ENCODE results near the gene PCSK7. TPM values are rescaled to one million over a fixed set of nuclear protein-coding genes. Genes with fewer than 3 reads are reported as not detected.
A peak's percentile ranks its signal among the peaks of the same experiment; 100 is the strongest.
"Not testable (repeated sequence)": the region's sequence is repeated elsewhere in the genome, so short reads cannot be mapped to it uniquely, and the experiment has no call there.

Gene PCSK7
- polyA plus RNA-seq, 2 donors = 22.8 to 37.3 TPM

- not testable (repeated sequence) for H3K9me3 ChIP-seq (ENCODE audit: control insufficient read depth in 2 of 2, insufficient read depth in 1 of 2, low read depth in 1 of 2, low read length in 1 of 2); H3K36me3 ChIP-seq (ENCODE audit: control insufficient read depth in 2 of 2, insufficient read depth in 2 of 2, low read length in 1 of 2); H3K4me3 ChIP-seq (ENCODE audit: low read depth in 1 of 2, low read length in 2 of 2); H3K4me1 ChIP-seq (ENCODE audit: control insufficient read depth in 2 of 2, insufficient read depth in 2 of 2, low read length in 1 of 2); H3K27ac ChIP-seq (ENCODE audit: low read depth in 2 of 2, low read length in 1 of 2); H3K27me3 ChIP-seq (ENCODE audit: control insufficient read depth in 1 of 2, insufficient read depth in 2 of 2, low read length in 2 of 2)
- 88 to 93% methylated on average over 7 of the region's 7 CpGs for WGBS, 2 donors
Measured at GRCh38 chr11:117264624-117265323, 32.9 kb upstream of the PCSK7 start.

GRCh38 chr11:117259417-117259816 is 27.5 kb upstream of the PCSK7 start:
- Histone ChIP-seq H3K4me1 (ENCODE audit: control insufficient read depth in 2 of 2, insufficient read depth in 2 of 2, low read length in 1 of 2) (no peaks in the 10 kb centered on the region), H3K9me3 (ENCODE audit: control insufficient read depth in 2 of 2, insufficient read depth in 1 of 2, low read depth in 1 of 2, low read length in 1 of 2) (no peaks in the 10 kb centered on the region), H3K36me3 (ENCODE audit: control insufficient read depth in 2 of 2, insufficient read depth in 2 of 2, low read length in 1 of 2) (no peaks in the 10 kb centered on the region), H3K27ac (ENCODE audit: low read depth in 2 of 2, low read length in 1 of 2) (no peak overlapping the region), H3K27me3 (ENCODE audit: control insufficient read depth in 1 of 2, insufficient read depth in 2 of 2, low read length in 2 of 2) (no peaks in the 10 kb centered on the region), H3K4me3 (ENCODE audit: low read depth in 1 of 2, low read length in 2 of 2) (no peak overlapping the region)
- WGBS, 2 donors = 62 to 72% methylated on average over 1 of the region's 1 CpG

GRCh38 chr11:117258576-117258975 is 26.7 kb upstream of the PCSK7 start:
- H3K36me3 ChIP-seq (ENCODE audit: control insufficient read depth in 2 of 2, insufficient read depth in 2 of 2, low read length in 1 of 2) = peaks cover 0 to 1% of the 10 kb centered on the region in 2 donors
- no peaks in the 10 kb centered on the region for H3K9me3 ChIP-seq (ENCODE audit: control insufficient read depth in 2 of 2, insufficient read depth in 1 of 2, low read depth in 1 of 2, low read length in 1 of 2)
- H3K4me3 ChIP-seq (ENCODE audit: low read depth in 1 of 2, low read length in 2 of 2) = no peak overlapping the region
- H3K27me3 ChIP-seq (ENCODE audit: control insufficient read depth in 1 of 2, insufficient read depth in 2 of 2, low read length in 2 of 2) = no peaks in the 10 kb centered on the region
- 81 to 91% methylated on average over 2 of the region's 2 CpGs for WGBS, 2 donors
- H3K4me1 ChIP-seq (ENCODE audit: control insufficient read depth in 2 of 2, insufficient read depth in 2 of 2, low read length in 1 of 2) = no peaks in the 10 kb centered on the region
- no peak overlapping the region for H3K27ac ChIP-seq (ENCODE audit: low read depth in 2 of 2, low read length in 1 of 2)

- Histone ChIP-seq H3K4me1 (ENCODE audit: control insufficient read depth in 2 of 2, insufficient read depth in 2 of 2, low read length in 1 of 2) (no peaks in the 10 kb centered on the region), H3K27ac (ENCODE audit: low read depth in 2 of 2, low read length in 1 of 2) (peak overlapping the region; percentile 53 to 82), H3K4me3 (ENCODE audit: low read depth in 1 of 2, low read length in 2 of 2) (no peak overlapping the region), H3K36me3 (ENCODE audit: control insufficient read depth in 2 of 2, insufficient read depth in 2 of 2, low read length in 1 of 2) (peaks cover 0 to 1% of the 10 kb centered on the region in 2 donors), H3K9me3 (ENCODE audit: control insufficient read depth in 2 of 2, insufficient read depth in 1 of 2, low read depth in 1 of 2, low read length in 1 of 2) (no peaks in the 10 kb centered on the region), H3K27me3 (ENCODE audit: control insufficient read depth in 1 of 2, insufficient read depth in 2 of 2, low read length in 2 of 2) (no peaks in the 10 kb centered on the region)
- 46 to 69% methylated on average over 2 of the region's 2 CpGs for WGBS, 2 donors
Measured at GRCh38 chr11:117256573-117256972, 24.7 kb upstream of the PCSK7 start.

GRCh38 chr11:117255966-117256365 is 24.1 kb upstream of the PCSK7 start:
- 54 to 58% methylated on average over 3 of the region's 3 CpGs for WGBS, 2 donors
- Histone ChIP-seq H3K27me3 (ENCODE audit: control insufficient read depth in 1 of 2, insufficient read depth in 2 of 2, low read length in 2 of 2) (no peaks in the 10 kb centered on the region), H3K4me3 (ENCODE audit: low read depth in 1 of 2, low read length in 2 of 2) (no peak overlapping the region), H3K27ac (ENCODE audit: low read depth in 2 of 2, low read length in 1 of 2) (peak overlapping the region; percentile 53 to 82), H3K9me3 (ENCODE audit: control insufficient read depth in 2 of 2, insufficient read depth in 1 of 2, low read depth in 1 of 2, low read length in 1 of 2) (no peaks in the 10 kb centered on the region), H3K36me3 (ENCODE audit: control insufficient read depth in 2 of 2, insufficient read depth in 2 of 2, low read length in 1 of 2) (peaks cover 0 to 1% of the 10 kb centered on the region in 2 donors), H3K4me1 (ENCODE audit: control insufficient read depth in 2 of 2, insufficient read depth in 2 of 2, low read length in 1 of 2) (no peaks in the 10 kb centered on the region)

GRCh38 chr11:117251506-117251905 is 19.6 kb upstream of the PCSK7 start:
- WGBS, 2 donors = 92% methylated on average over 8 to 10 of the region's 10 CpGs
- Histone ChIP-seq H3K36me3 (ENCODE audit: control insufficient read depth in 2 of 2, insufficient read depth in 2 of 2, low read length in 1 of 2) (peaks cover 0 to 1% of the 10 kb centered on the region in 2 donors), H3K9me3 (ENCODE audit: control insufficient read depth in 2 of 2, insufficient read depth in 1 of 2, low read depth in 1 of 2, low read length in 1 of 2) (no peaks in the 10 kb centered on the region), H3K4me3 (ENCODE audit: low read depth in 1 of 2, low read length in 2 of 2) (no peak overlapping the region), H3K27ac (ENCODE audit: low read depth in 2 of 2, low read length in 1 of 2) (no peak overlapping the region), H3K4me1 (ENCODE audit: control insufficient read depth in 2 of 2, insufficient read depth in 2 of 2, low read length in 1 of 2) (no peaks in the 10 kb centered on the region), H3K27me3 (ENCODE audit: control insufficient read depth in 1 of 2, insufficient read depth in 2 of 2, low read length in 2 of 2) (no peaks in the 10 kb centered on the region)

- Histone ChIP-seq H3K4me3 (ENCODE audit: low read depth in 1 of 2, low read length in 2 of 2) (no peak overlapping the region), H3K36me3 (ENCODE audit: control insufficient read depth in 2 of 2, insufficient read depth in 2 of 2, low read length in 1 of 2) (peaks cover 0 to 3% of the 10 kb centered on the region in 2 donors), H3K4me1 (ENCODE audit: control insufficient read depth in 2 of 2, insufficient read depth in 2 of 2, low read length in 1 of 2) (no peaks in the 10 kb centered on the region), H3K27ac (ENCODE audit: low read depth in 2 of 2, low read length in 1 of 2) (no peak overlapping the region), H3K9me3 (ENCODE audit: control insufficient read depth in 2 of 2, insufficient read depth in 1 of 2, low read depth in 1 of 2, low read length in 1 of 2) (no peaks in the 10 kb centered on the region), H3K27me3 (ENCODE audit: control insufficient read depth in 1 of 2, insufficient read depth in 2 of 2, low read length in 2 of 2) (no peaks in the 10 kb centered on the region)
- 90 to 91% methylated on average over 4 of the region's 4 CpGs for WGBS, 2 donors
Measured at GRCh38 chr11:117249571-117249970, 17.7 kb upstream of the PCSK7 start.

- H3K4me3 ChIP-seq (ENCODE audit: low read depth in 1 of 2, low read length in 2 of 2) = no peak overlapping the region
- H3K27me3 ChIP-seq (ENCODE audit: control insufficient read depth in 1 of 2, insufficient read depth in 2 of 2, low read length in 2 of 2) = no peaks in the 10 kb centered on the region
- 92 to 94% methylated on average over 4 of the region's 4 CpGs for WGBS, 2 donors
- H3K9me3 ChIP-seq (ENCODE audit: control insufficient read depth in 2 of 2, insufficient read depth in 1 of 2, low read depth in 1 of 2, low read length in 1 of 2) = no peaks in the 10 kb centered on the region
- H3K4me1 ChIP-seq (ENCODE audit: control insufficient read depth in 2 of 2, insufficient read depth in 2 of 2, low read length in 1 of 2) = no peaks in the 10 kb centered on the region
- no peak overlapping the region for H3K27ac ChIP-seq (ENCODE audit: low read depth in 2 of 2, low read length in 1 of 2)
- H3K36me3 ChIP-seq (ENCODE audit: control insufficient read depth in 2 of 2, insufficient read depth in 2 of 2, low read length in 1 of 2) = peaks cover 0 to 1% of the 10 kb centered on the region in 2 donors
Measured at GRCh38 chr11:117248341-117248740, 16.5 kb upstream of the PCSK7 start.

- no peaks in the 10 kb centered on the region for H3K36me3 ChIP-seq (ENCODE audit: control insufficient read depth in 2 of 2, insufficient read depth in 2 of 2, low read length in 1 of 2)
- 76 to 77% methylated on average over 6 of the region's 6 CpGs for WGBS, 2 donors
- H3K9me3 ChIP-seq (ENCODE audit: control insufficient read depth in 2 of 2, insufficient read depth in 1 of 2, low read depth in 1 of 2, low read length in 1 of 2) = no peaks in the 10 kb centered on the region
- H3K4me1 ChIP-seq (ENCODE audit: control insufficient read depth in 2 of 2, insufficient read depth in 2 of 2, low read length in 1 of 2) = no peaks in the 10 kb centered on the region
- H3K4me3 ChIP-seq (ENCODE audit: low read depth in 1 of 2, low read length in 2 of 2) = no peak overlapping the region
- no peaks in the 10 kb centered on the region for H3K27me3 ChIP-seq (ENCODE audit: control insufficient read depth in 1 of 2, insufficient read depth in 2 of 2, low read length in 2 of 2)
- no peak overlapping the region for H3K27ac ChIP-seq (ENCODE audit: low read depth in 2 of 2, low read length in 1 of 2)
Measured at GRCh38 chr11:117239295-117239694, 7.4 kb upstream of the PCSK7 start.

- Histone ChIP-seq H3K36me3 (ENCODE audit: control insufficient read depth in 2 of 2, insufficient read depth in 2 of 2, low read length in 1 of 2) (no peaks in the 10 kb centered on the region), H3K27ac (ENCODE audit: low read depth in 2 of 2, low read length in 1 of 2) (no peak overlapping the region), H3K4me3 (ENCODE audit: low read depth in 1 of 2, low read length in 2 of 2) (no peak overlapping the region), H3K9me3 (ENCODE audit: control insufficient read depth in 2 of 2, insufficient read depth in 1 of 2, low read depth in 1 of 2, low read length in 1 of 2) (no peaks in the 10 kb centered on the region), H3K4me1 (ENCODE audit: control insufficient read depth in 2 of 2, insufficient read depth in 2 of 2, low read length in 1 of 2) (no peaks in the 10 kb centered on the region), H3K27me3 (ENCODE audit: control insufficient read depth in 1 of 2, insufficient read depth in 2 of 2, low read length in 2 of 2) (no peaks in the 10 kb centered on the region)
- WGBS, 2 donors = 90 to 93% methylated on average over 5 of the region's 5 CpGs
Measured at GRCh38 chr11:117238221-117238620, 6.3 kb upstream of the PCSK7 start.
